GM18951 (cell line): Measurements from ENCODE around the gene ABHD10.

ENCODE experiments used
- POLR2A ChIP-seq: IDR thresholded peaks from 4 replicates; pipeline ENCODE4 v1.6.1; 2011; ENCODE audit warnings: mild to moderate bottlenecking; ENCODE audit not compliant: insufficient read length, insufficient read depth; ENCODE audit errors: extremely low read depth
- in situ Hi-C: fragments of 300-500 bp; cut with MboI; formaldehyde crosslinking; loops from one replicate; pipeline ENCODE4 v1.12.0; 2022; ENCODE audit warnings: low sequenced_read_pairs, mixed read lengths, inconsistent platforms; ENCODE audit not compliant: unreplicated experiment

The ABHD10 gene

GRCh38 chr3:111999484-112000324, 20.9 kb downstream of the ABHD10 start:
- in situ Hi-C loops: no loop called here
- TF ChIP-seq POLR2A: no peak

- in situ Hi-C loops: no loop called here
- TF ChIP-seq POLR2A: no peak
Measured at GRCh38 chr3:112000367-112000771, 21.5 kb downstream of the ABHD10 start.

DNA sequence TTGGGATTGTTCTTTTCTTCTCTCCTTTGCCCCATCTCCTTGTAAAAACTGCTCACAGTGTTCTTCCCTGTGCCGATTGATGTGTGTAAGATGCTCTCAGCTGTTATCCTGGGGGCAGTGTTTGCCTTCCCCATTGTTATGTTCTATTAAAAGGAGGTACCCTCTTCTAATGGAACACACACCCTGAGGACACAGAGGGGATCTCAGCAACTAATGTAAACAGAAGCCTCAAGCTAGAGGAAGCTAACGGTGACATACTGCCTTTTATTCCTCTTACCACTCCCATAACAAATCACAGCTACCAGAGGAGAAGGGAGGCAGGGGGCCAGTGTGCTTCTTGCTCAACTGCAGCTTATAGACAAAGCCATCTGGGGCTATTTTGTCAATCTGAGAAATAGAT, 22.1 kb downstream of the ABHD10 start:
- in situ Hi-C loops: no loop called here
- TF ChIP-seq POLR2A: no peak

DNA sequence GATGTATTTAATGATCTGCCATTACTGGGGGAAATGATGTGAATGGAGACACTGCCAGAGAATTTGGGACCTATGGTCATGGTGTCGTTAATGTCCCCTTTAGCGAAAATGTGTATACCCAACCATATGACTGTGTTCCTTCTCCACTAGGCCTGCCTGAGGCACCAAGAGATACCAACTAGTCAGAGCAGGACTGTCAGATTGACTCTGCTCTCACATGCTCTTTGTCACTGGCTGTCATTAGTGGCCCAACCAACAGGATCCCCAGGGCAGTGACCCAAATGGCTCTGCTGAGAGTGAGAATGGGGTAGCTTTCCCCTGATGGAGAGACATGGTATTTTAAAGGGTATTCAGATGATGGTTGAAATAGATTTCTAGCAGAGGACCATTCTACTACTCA, 22.7 kb downstream of the ABHD10 start:
- in situ Hi-C loops: no loop called here
- no peak for TF ChIP-seq POLR2A

DNA sequence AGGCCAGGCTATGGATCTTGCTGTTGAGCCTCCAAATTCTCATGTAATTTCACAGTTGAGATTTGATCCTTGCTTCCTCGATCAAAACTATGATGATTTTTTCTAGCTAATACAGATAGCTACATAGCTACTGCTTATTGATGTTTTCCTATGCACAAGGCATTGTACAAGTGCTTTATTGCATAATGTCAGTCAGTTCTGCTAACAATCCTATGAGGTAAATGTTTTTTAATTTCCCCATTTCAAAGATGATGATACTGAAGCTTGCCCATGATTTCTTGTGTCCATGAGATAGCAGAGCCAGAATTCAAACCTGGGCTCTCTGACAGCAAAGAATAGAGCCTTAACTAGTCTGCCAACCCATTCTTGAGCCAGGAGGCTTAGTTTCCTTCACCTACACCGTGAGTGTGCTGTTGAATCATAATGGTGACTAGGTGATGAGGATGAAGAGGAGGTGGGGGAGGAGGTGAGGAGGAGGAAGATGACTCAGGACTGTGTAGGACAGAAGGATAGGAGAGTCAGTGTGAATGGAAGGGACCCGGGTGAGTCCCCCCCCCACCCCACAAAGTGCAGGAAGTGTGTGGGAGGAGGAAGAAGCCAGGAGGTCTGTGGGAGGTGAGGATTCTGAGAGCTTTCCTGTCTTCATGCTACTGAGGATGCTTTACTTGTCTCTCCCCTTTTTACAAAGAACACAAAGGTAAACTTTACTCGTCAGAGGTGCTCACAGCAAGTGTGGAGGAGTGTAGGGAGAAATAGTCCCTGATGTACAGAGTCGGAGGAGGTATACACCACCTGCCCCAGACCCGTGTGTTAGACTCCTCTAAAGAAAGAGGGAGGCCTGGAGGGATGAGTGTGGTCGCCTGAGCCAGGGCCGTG, 23.5 kb downstream of the ABHD10 start:
- in situ Hi-C loops: no loop called here
- no peak for TF ChIP-seq POLR2A

DNA sequence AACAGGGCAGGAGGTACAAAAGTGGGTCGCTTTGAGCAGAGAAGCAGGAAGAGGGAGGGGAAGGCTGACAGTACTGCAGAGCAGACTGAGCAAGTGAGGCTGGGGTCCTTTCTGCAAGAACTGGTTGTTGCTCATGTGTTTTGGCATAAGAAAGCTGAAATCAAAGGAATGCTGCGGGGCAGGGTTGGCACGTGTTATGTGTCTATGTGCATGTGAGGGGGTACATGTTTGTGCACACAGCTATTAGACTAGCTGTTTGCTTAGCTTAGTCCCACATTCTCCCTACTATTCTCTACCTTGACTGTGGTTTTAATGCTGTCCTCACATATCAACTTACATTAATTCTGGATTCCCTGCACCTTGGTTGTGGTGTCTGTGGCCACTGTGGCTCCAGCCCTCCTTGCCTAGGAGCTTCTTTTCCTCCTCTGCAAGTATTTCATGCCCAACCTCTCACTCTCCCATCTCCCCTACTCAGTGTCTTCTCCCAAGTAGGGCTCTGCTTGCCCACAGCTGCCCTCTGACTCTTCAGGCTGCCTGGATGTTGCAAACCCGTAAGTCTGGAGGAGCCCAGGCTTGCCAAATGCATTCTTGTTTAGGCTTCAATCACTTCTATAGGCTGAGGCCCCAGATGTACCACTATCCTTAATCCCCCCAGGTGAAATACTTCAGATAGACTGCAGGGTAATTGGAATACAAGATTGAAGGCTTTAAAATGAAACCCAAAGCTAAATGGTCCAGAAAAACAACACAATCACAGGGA, 24.7 kb downstream of the ABHD10 start:
- in situ Hi-C loops: no loop called here
- no peak for TF ChIP-seq POLR2A

DNA sequence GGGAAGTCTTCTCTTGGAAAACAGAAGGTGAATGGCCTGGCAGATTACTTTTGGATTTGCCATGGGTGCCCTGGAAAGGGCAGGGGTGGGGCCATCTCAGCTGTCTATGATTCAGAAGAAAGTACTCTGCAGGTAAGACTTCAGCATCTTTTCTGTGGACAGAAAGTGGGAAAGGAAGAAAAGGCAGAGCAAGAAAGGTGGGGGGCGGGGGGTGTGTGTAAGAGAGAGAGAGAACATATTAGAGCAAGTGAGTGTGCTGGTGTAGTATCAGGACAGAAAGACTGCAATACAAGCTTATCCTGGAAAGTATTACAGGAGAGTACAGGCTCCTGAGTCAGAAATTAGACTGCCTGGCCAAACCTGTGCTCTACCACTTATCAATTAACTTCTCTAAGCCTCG, 25.4 kb downstream of the ABHD10 start:
- in situ Hi-C loops: no loop called here
- TF ChIP-seq POLR2A: no peak

- in situ Hi-C loops: no loop called here
Measured at GRCh38 chr3:112004669-112005068, 25.8 kb downstream of the ABHD10 start.

GRCh38 chr3:112005091-112005672, 26.4 kb downstream of the ABHD10 start:
- in situ Hi-C loops: no loop called here
- TF ChIP-seq POLR2A: no peak

More at GRCh38 chr3:112004669-112005068, 25.8 kb downstream of the ABHD10 start:
- no peak for TF ChIP-seq POLR2A

DNA sequence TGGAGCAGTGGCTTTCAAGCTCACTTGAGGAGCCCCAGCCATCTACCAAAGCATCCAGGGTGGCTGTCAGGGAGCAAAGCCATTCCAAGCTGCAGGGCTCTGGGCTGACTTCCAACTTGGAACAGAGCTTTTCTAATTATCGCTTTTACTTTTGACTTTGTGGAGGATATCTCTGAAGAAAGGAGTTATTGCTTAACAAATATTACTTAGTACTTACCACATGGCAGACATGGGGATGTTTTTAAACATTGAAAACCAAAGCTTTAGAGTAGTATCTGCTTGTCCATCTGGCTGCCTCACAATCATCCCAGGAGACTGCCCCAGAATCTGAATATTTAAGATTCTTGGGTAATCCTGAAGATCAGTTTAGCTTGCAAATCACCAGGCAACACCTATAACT, 28.8 kb downstream of the ABHD10 start:
- in situ Hi-C loops: no loop called here
- no peak for TF ChIP-seq POLR2A

- no peak for TF ChIP-seq POLR2A
- in situ Hi-C loops: no loop called here
Measured at GRCh38 chr3:112009670-112010069, 30.8 kb downstream of the ABHD10 start.

- no peak for TF ChIP-seq POLR2A
- in situ Hi-C loops: no loop called here
Measured at GRCh38 chr3:112010636-112011035, 31.8 kb downstream of the ABHD10 start.

GRCh38 chr3:112011376-112011940, 32.6 kb downstream of the ABHD10 start:
- in situ Hi-C loops: no loop called here

More at GRCh38 chr3:112011376-112011940, 32.6 kb downstream of the ABHD10 start:
- TF ChIP-seq POLR2A: no peak
